ENCODE results near the gene HAGH.

GRCh38 chr16:1766231-1766630, 60.4 kb downstream of the HAGH start:
- TF ChIP-seq CTCF (IDR thresholded peaks at IDR 0.05 in 2 of 3, conservative IDR thresholded peaks at IDR 0.05 in 1 of 3; ENCODE audit: control insufficient read depth in 2 of 3, extremely low read depth in 1 of 3, insufficient read depth in 1 of 3, low read depth in 3 of 3, low read length in 3 of 3) (no peak), NR2F1 (conservative IDR thresholded peaks at IDR 0.05) (no peak), HDAC2 (IDR thresholded peaks at IDR 0.05) (no peak), POLR2AphosphoS5 (IDR thresholded peaks at IDR 0.05; ENCODE audit: low read length) (no peak), GABPA (IDR thresholded peaks at IDR 0.05; ENCODE audit: low read depth) (no peak)
